ENCODE measurements around the gene TAS2R60. TPM values are rescaled to one million over a fixed set of nuclear protein-coding genes. Genes with fewer than 3 reads are reported as not detected.

TAS2R60 gene
- total and polyA plus RNA-seq, 9 of the 15 experiments (the other 6 are each of a cell fraction or from before 2014, with no cell fraction given), result 0.08 TPM; not detected in 8

DNA sequence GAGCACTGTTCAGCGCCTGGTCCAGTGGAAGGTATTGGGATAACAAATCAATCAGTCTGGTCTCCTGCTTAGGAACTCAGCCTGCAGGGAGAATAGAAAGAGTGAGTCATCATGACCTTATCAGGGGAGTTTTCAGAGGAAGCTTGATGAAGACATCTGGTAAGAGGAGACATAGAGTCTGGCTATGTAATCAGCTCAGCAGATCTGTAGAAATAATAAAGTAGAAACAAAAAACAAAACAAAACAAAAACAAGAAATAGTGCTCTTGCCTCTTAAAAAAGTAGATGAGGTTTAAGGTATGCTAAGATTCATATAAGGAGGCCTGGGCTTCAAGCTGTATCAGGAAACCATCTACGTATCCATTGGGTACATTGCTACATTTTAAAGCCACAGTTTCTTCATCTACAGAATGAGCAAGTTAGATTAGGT lies 48.8 kb downstream of the TAS2R60 start (continued):
- TF ChIP-seq, protein P1, sequence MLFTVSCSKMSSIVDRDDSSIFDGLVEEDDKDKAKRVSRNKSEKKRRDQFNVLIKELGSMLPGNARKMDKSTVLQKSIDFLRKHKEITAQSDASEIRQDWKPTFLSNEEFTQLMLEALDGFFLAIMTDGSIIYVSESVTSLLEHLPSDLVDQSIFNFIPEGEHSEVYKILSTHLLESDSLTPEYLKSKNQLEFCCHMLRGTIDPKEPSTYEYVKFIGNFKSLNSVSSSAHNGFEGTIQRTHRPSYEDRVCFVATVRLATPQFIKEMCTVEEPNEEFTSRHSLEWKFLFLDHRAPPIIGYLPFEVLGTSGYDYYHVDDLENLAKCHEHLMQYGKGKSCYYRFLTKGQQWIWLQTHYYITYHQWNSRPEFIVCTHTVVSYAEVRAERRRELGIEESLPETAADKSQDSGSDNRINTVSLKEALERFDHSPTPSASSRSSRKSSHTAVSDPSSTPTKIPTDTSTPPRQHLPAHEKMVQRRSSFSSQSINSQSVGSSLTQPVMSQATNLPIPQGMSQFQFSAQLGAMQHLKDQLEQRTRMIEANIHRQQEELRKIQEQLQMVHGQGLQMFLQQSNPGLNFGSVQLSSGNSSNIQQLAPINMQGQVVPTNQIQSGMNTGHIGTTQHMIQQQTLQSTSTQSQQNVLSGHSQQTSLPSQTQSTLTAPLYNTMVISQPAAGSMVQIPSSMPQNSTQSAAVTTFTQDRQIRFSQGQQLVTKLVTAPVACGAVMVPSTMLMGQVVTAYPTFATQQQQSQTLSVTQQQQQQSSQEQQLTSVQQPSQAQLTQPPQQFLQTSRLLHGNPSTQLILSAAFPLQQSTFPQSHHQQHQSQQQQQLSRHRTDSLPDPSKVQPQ (CRISPR knock-in tag; IDR thresholded peaks at IDR 0.05; ENCODE audit: borderline replicate concordance), result no peak
- TF ChIP-seq KDM2B (CRISPR knock-in tag; IDR thresholded peaks at IDR 0.05) (no peak), SREBF2 (CRISPR knock-in tag; IDR thresholded peaks at IDR 0.05) (no peak), RCOR1 (IDR thresholded peaks at IDR 0.05; ENCODE audit: borderline replicate concordance in 1 of 2, low read depth in 2 of 2, low read length in 2 of 2) (peak in 1 of 2 experiments; percentile 71; a peak in 2 of 4 replicates), ARHGAP35 (IDR thresholded peaks at IDR 0.05; ENCODE audit: partially characterized antibody) (no peak), PHB2 (IDR thresholded peaks at IDR 0.05; ENCODE audit: low read depth) (no peak), SMAD4 (CRISPR knock-in tag; conservative IDR thresholded peaks at IDR 0.05) (peak; percentile 60; the same call in 1 of the 2 replicates), SMAD1 (IDR thresholded peaks at IDR 0.05; ENCODE audit: low read depth, low read length, partially characterized antibody) (peak; percentile 39), DPF2 (IDR thresholded peaks at IDR 0.05) (peak; percentile 95), POLR2AphosphoS5 (IDR thresholded peaks at IDR 0.05; ENCODE audit: control insufficient read depth, insufficient read depth, low read depth, low read length) (no peak), HDAC8 (tag; IDR thresholded peaks at IDR 0.05) (no peak), GABPB1 (CRISPR knock-in tag; IDR thresholded peaks at IDR 0.05) (no peak), NFE2 (IDR thresholded peaks at IDR 0.05; ENCODE audit: low read depth) (peak; percentile 50), FOS (IDR thresholded peaks at IDR 0.05; ENCODE audit: extremely low read depth, insufficient read length) (peak; percentile 78), MAFF (IDR thresholded peaks at IDR 0.05; ENCODE audit: low read length) (peak; percentile 17; the same call in 1 of the 2 replicates), GTF2F1 (IDR thresholded peaks at IDR 0.05; ENCODE audit: low read depth, low read length) (no peak), MCM7 (IDR thresholded peaks at IDR 0.05) (no peak), POLR2AphosphoS2 (IDR thresholded peaks at IDR 0.05; ENCODE audit: low read length) (no peak), FOXM1 (IDR thresholded peaks at IDR 0.05; ENCODE audit: low read depth) (peak; percentile 44; the same call in 1 of the 2 replicates), FOXM1 (CRISPR knock-in tag; IDR thresholded peaks at IDR 0.05; ENCODE audit: low read depth) (no peak), SRSF7 (optimal IDR thresholded peaks at IDR 0.05; ENCODE audit: low read depth, low read length) (no peak)
- TF ChIP-seq, protein P2, sequence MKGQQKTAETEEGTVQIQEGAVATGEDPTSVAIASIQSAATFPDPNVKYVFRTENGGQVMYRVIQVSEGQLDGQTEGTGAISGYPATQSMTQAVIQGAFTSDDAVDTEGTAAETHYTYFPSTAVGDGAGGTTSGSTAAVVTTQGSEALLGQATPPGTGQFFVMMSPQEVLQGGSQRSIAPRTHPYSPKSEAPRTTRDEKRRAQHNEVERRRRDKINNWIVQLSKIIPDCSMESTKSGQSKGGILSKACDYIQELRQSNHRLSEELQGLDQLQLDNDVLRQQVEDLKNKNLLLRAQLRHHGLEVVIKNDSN (CRISPR knock-in tag; IDR thresholded peaks at IDR 0.05), result no peak
- TF ChIP-seq, protein P3, sequence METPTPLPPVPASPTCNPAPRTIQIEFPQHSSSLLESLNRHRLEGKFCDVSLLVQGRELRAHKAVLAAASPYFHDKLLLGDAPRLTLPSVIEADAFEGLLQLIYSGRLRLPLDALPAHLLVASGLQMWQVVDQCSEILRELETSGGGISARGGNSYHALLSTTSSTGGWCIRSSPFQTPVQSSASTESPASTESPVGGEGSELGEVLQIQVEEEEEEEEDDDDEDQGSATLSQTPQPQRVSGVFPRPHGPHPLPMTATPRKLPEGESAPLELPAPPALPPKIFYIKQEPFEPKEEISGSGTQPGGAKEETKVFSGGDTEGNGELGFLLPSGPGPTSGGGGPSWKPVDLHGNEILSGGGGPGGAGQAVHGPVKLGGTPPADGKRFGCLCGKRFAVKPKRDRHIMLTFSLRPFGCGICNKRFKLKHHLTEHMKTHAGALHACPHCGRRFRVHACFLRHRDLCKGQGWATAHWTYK (CRISPR knock-in tag; IDR thresholded peaks at IDR 0.05), result no peak
- TF ChIP-seq, protein P4, sequence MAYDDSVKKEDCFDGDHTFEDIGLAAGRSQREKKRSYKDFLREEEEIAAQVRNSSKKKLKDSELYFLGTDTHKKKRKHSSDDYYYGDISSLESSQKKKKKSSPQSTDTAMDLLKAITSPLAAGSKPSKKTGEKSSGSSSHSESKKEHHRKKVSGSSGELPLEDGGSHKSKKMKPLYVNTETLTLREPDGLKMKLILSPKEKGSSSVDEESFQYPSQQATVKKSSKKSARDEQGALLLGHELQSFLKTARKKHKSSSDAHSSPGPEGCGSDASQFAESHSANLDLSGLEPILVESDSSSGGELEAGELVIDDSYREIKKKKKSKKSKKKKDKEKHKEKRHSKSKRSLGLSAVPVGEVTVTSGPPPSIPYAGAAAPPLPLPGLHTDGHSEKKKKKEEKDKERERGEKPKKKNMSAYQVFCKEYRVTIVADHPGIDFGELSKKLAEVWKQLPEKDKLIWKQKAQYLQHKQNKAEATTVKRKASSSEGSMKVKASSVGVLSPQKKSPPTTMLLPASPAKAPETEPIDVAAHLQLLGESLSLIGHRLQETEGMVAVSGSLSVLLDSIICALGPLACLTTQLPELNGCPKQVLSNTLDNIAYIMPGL (CRISPR knock-in tag; IDR thresholded peaks at IDR 0.05), result no peak
- TF ChIP-seq, protein P5, sequence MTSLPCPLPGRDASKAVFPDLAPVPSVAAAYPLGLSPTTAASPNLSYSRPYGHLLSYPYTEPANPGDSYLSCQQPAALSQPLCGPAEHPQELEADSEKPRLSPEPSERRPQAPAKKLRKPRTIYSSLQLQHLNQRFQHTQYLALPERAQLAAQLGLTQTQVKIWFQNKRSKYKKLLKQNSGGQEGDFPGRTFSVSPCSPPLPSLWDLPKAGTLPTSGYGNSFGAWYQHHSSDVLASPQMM (CRISPR knock-in tag; IDR thresholded peaks at IDR 0.05), result no peak
